ENCODE data around the gene MYOF.

MYOF gene

GRCh38 chr10:93482145-93482834 is at the start of gene MYOF:
Gene MYOF (minus strand): TSS chr10:93482334. CDS start chr10:93482194, 140 bp downstream.
- peak; percentile 91 for DNase-seq

GRCh38 chr10:93518531-93518930 is 36.4 kb upstream of the MYOF start:
- no peak for DNase-seq

- DNase-seq = no peak
Observed at GRCh38 chr10:93516006-93516380, 33.9 kb upstream of the MYOF start.

GRCh38 chr10:93515071-93516005 is 33.2 kb upstream of the MYOF start:
- peak; percentile 59 for DNase-seq

- DNase-seq = no peak
Observed at GRCh38 chr10:93514521-93514920, 32.4 kb upstream of the MYOF start.

- no peak for DNase-seq
Observed at GRCh38 chr10:93513091-93513490, 31.0 kb upstream of the MYOF start.

- peak; percentile 40 for DNase-seq
Observed at GRCh38 chr10:93512565-93512964, 30.4 kb upstream of the MYOF start.

- DNase-seq = no peak
Observed at GRCh38 chr10:93509816-93510215, 27.7 kb upstream of the MYOF start.

- no peak for DNase-seq
Observed at GRCh38 chr10:93505075-93505474, 22.9 kb upstream of the MYOF start.

GRCh38 chr10:93503075-93503474 is 20.9 kb upstream of the MYOF start:
- no peak for DNase-seq

- DNase-seq = no peak
Observed at GRCh38 chr10:93501650-93502049, 19.5 kb upstream of the MYOF start.

GRCh38 chr10:93498166-93498565 is 16.0 kb upstream of the MYOF start:
- no peak for DNase-seq

- peak; percentile 92 for DNase-seq
Observed at GRCh38 chr10:93496322-93497041, 14.3 kb upstream of the MYOF start, which contains the start of gene CEP55. Gene CEP55 (plus strand): TSS chr10:93496612. CDS start chr10:93500052, 3,440 bp downstream.

- peak; percentile 57 for DNase-seq
Observed at GRCh38 chr10:93495654-93496321, 13.7 kb upstream of the MYOF start.

- DNase-seq = no peak
Observed at GRCh38 chr10:93494494-93494893, 12.4 kb upstream of the MYOF start.

GRCh38 chr10:93493162-93493561 is 11.0 kb upstream of the MYOF start:
- no peak for DNase-seq

GRCh38 chr10:93491602-93492121 is 9.5 kb upstream of the MYOF start:
- no peak for DNase-seq

GRCh38 chr10:93488956-93489528 is 6.9 kb upstream of the MYOF start:
- peak; percentile 58 for DNase-seq

- DNase-seq = no peak
Observed at GRCh38 chr10:93485690-93486089, 3.6 kb upstream of the MYOF start.

- no peak for DNase-seq
Observed at GRCh38 chr10:93481637-93482144, 443 bp downstream of the MYOF start.

- DNase-seq = no peak
Observed at GRCh38 chr10:93478873-93479272, 3.3 kb downstream of the MYOF start.

- DNase-seq = peak; percentile 41
Observed at GRCh38 chr10:93476756-93477155, 5.4 kb downstream of the MYOF start.

Data from fibroblast of upper back skin (primary cell).